Prostate gland (tissue), 2 donors: ENCODE data around the gene BNC2. TPM values are rescaled to one million over a fixed set of nuclear protein-coding genes. Genes with fewer than 3 reads are reported as not detected.

ENCODE experiments used
- DNase-seq: peaks from one replicate; pipeline ENCODE4 v3.0.0-alpha.2; 2019; ENCODE audit warnings: low spot score
- H3K27ac ChIP-seq, 2 donors: fragments of 200-600 bp; sonication (generic); 2 replicates each; pipeline ENCODE4 v1.5.1; 2017 to 2019
- H3K27me3 ChIP-seq: fragments of 200-600 bp; sonication (generic); replicated peaks from 2 replicates; pipeline ENCODE4 v1.5.1; 2019; ENCODE audit not compliant: insufficient read depth
- H3K36me3 ChIP-seq, 2 donors: fragments of 200-600 bp; sonication (generic); 1 replicate in 1 of 2; 2 replicates in 1 of 2; pipeline versions ENCODE4 v1.5.1 to v1.8.1; 2017 to 2019
- H3K4me1 ChIP-seq: fragments of 200-600 bp; sonication (generic); replicated peaks from 2 replicates; pipeline ENCODE4 v1.5.1; 2019
- H3K4me3 ChIP-seq, 2 donors: fragments of 200-600 bp; sonication (generic); 2 replicates each; pipeline ENCODE4 v1.5.1; 2017 to 2019
- H3K9me3 ChIP-seq: fragments of 200-600 bp; sonication (generic); 2 replicates; pipeline ENCODE4 v1.5.1; 2017
- POLR2A ChIP-seq: fragments of 450-650 bp; IDR thresholded peaks from one replicate; pipeline ENCODE4 v1.6.1; 2016; ENCODE audit warnings: antibody characterized with exemption, mild to moderate bottlenecking
- POLR2AphosphoS5 ChIP-seq: sonication (generic); formaldehyde crosslinking; IDR thresholded peaks from one replicate; pipeline ENCODE4 v1.6.1; 2017; ENCODE audit warnings: antibody characterized with exemption
- WGBS: methylation state at CpG from one replicate; pipeline ENCODE4 v1.1.5; 2018; 5-methylcytosine and 5-hydroxymethylcytosine counted together
- intact Hi-C: fragments of 100-400 bp; cut with DNase I; formaldehyde crosslinking; loops from one replicate; pipeline ENCODE4 v1.14.2; 2022
- total RNA-seq, 2 donors: library from RNA; depleted of rRNA; stranded (reverse); fragments of >200 nt; gene quantifications; one replicate each; pipeline ENCODE4 v1.1.0, GENCODE V29; 2016
- TF ChIP-seq, protein P1 (sequence below), 4 experiments: fragments of 200-600 bp in 2 of 4; fragments of 450-650 bp in 2 of 4; sonication (generic) in 2 of 4; IDR thresholded peaks; 1 replicate in 3 of 4; 2 replicates in 1 of 4; pipeline ENCODE4 v1.5.1; 2016 to 2019; ENCODE audit warnings: antibody characterized with exemption in 4 of 4, mild to moderate bottlenecking in 2 of 4, moderate library complexity in 2 of 4

The BNC2 gene
- total RNA-seq, 2 donors from 2014 or later = 4.9 to 37.2 TPM

DNA sequence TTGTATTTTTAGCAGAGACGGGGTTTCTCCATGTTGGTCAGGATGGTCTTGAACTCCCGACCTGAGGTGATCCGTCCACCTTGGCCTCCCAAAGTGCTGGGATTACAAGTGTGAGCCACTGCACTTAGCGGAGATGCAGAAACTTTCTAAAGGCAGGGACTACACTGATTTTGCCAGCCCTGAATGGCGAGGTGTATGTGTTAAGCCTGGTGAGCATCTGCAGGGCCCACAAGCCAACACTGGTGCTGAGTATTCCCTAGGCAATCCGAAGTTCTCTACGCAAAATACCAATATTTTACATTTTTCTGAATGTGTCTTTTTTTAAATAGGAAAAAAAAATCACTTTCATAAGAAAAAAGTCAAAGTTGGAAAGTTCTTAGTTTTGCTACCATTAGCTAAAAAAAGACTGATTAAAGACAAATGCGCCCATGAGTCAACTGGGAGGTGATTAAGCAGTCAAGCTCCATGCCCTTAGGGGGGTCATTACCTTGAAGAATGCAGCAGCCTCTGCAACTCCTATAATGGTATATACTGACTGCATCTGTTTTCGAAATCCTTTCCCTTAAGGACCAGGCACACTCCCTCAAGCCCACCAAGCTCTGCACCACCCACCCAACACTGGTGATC, 502.8 kb downstream of the BNC2 start:
- 92% methylated on average over 9 of the region's 9 CpGs for WGBS
- H3K4me1 ChIP-seq = no peaks in the 10 kb centered on the region
- no peak overlapping the region for H3K27ac ChIP-seq
- H3K27me3 ChIP-seq = no peaks in the 10 kb centered on the region
- H3K9me3 ChIP-seq = no peaks in the 10 kb centered on the region
- H3K4me3 ChIP-seq = no peak overlapping the region
- intact Hi-C loops = no loop called here
- DNase-seq = no peak
- no peaks in the 10 kb centered on the region for H3K36me3 ChIP-seq
- no peak for TF ChIP-seq POLR2A
- TF ChIP-seq POLR2AphosphoS5 = no peak
- TF ChIP-seq, protein P1, sequence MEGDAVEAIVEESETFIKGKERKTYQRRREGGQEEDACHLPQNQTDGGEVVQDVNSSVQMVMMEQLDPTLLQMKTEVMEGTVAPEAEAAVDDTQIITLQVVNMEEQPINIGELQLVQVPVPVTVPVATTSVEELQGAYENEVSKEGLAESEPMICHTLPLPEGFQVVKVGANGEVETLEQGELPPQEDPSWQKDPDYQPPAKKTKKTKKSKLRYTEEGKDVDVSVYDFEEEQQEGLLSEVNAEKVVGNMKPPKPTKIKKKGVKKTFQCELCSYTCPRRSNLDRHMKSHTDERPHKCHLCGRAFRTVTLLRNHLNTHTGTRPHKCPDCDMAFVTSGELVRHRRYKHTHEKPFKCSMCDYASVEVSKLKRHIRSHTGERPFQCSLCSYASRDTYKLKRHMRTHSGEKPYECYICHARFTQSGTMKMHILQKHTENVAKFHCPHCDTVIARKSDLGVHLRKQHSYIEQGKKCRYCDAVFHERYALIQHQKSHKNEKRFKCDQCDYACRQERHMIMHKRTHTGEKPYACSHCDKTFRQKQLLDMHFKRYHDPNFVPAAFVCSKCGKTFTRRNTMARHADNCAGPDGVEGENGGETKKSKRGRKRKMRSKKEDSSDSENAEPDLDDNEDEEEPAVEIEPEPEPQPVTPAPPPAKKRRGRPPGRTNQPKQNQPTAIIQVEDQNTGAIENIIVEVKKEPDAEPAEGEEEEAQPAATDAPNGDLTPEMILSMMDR (IDR thresholded peaks at IDR 0.05) = no peak

DNA sequence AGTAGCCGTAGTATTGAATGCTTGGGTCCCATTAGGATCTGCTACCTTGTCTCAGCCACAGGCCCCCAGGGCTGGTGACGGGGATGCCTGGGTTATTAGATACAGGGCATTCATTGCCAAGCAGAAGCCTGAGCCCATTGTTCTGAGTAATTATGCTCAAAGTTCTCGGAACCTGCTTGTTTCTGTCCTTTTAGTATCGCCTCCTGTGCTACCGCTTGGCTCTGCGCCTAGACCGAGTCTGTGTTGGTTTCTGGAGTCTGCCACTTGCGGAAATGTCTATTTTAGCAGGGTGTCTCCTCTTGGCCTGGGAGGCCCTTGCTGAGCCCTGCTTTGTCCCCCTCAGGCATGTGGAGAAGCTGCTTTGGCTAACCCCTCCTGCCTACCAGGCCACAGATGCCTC, 506.1 kb downstream of the BNC2 start:
- intact Hi-C loops = no loop called here
- Histone ChIP-seq H3K9me3 (no peaks in the 10 kb centered on the region), H3K27me3 (no peaks in the 10 kb centered on the region), H3K4me1 (no peaks in the 10 kb centered on the region), H3K36me3 (no peaks in the 10 kb centered on the region), H3K4me3 (no peak overlapping the region), H3K27ac (no peak overlapping the region)
- no peak for TF ChIP-seq POLR2AphosphoS5
- no peak for TF ChIP-seq POLR2A
- TF ChIP-seq, protein P1 (IDR thresholded peaks at IDR 0.05) = no peak
- no peak for DNase-seq
- 79% methylated on average over 8 of the region's 8 CpGs for WGBS

DNA sequence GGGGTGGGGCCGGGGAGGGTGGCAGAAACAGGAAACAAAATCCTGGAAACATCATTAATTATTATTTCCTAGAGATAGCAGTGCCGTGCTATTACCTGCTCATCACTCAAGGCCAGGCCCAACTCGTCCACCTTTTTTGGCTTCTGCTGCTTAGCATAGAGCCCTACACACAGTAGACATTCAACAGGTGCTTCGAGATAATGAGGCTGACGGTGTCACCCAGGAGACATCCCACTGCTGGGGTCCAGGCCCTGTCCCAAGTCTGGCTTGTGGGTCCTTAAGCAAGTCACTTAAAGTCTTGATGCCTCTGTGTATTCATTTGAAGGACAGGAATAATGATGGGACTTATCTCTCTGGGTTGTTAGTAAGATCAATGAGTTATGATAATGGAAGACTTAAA, 506.6 kb downstream of the BNC2 start:
- no peak for TF ChIP-seq POLR2A
- no peak for TF ChIP-seq POLR2AphosphoS5
- TF ChIP-seq, protein P1 (IDR thresholded peaks at IDR 0.05) = no peak
- intact Hi-C loops = no loop called here
- Histone ChIP-seq H3K4me3 (no peak overlapping the region), H3K9me3 (no peaks in the 10 kb centered on the region), H3K4me1 (no peaks in the 10 kb centered on the region), H3K27me3 (no peaks in the 10 kb centered on the region), H3K27ac (no peak overlapping the region), H3K36me3 (no peaks in the 10 kb centered on the region)
- DNase-seq = no peak
- 93% methylated on average over 5 of the region's 5 CpGs for WGBS

DNA sequence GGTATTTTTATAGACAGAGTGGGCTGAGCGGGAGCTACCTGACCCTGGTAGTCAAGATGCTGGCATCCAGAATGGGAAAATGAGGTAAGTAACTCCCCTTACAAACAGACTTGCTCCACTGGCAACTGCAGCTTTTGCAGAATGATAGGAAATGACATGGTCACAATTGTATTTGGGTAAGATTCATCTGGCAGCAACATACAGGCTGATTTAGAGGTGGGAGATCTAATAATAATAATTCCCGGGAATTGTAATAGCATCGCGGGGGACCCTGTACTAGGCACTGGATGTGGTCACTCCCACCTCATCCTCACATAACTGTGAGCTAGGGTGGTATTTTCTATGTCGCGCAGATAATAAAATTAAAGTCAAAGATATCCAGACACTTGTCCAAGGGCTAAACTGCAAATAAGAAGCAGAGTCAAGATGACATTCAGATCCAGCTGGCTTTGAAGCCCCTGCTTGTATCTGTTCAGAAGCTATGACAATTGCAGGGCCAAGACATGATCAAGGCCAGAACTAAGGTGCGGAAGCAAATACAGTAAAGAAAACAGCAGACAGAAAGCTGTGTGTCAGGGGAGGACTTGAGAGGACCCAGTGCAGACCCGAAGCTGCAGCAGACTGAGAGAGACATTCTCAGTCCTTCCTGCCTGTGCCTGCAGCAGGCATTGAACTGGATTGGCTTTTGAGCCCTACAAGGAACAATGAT, 507.2 kb downstream of the BNC2 start:
- Histone ChIP-seq H3K4me1 (no peaks in the 10 kb centered on the region), H3K9me3 (no peaks in the 10 kb centered on the region), H3K36me3 (no peaks in the 10 kb centered on the region), H3K27ac (no peak overlapping the region), H3K27me3 (no peaks in the 10 kb centered on the region), H3K4me3 (no peak overlapping the region)
- no peak for DNase-seq
- intact Hi-C loops = no loop called here
- TF ChIP-seq POLR2AphosphoS5 = no peak
- TF ChIP-seq POLR2A = no peak
- TF ChIP-seq, protein P1 (IDR thresholded peaks at IDR 0.05) = no peak
- 84% methylated on average over 8 of the region's 8 CpGs for WGBS

DNA sequence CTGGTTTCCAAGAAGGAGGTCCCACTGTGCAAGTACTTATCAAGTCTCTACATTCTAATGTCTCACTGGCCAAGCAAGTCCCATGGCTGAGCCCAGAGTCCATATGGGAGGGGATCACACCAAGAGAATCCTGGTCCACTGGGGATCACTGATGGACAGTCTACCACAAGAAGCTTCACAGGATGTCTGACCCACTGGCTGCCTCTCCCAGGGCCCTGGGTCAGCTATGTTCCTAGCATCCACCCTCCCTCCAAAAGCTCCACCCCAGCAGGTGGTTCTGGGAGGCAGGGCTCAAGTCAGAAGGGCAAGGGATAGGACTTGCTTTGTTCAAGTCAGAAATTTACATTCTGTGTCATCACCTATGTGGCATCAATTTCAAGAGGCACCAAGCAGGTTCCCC, 508.5 kb downstream of the BNC2 start:
- no peaks in the 10 kb centered on the region for H3K4me1 ChIP-seq
- H3K36me3 ChIP-seq = no peaks in the 10 kb centered on the region
- no peaks in the 10 kb centered on the region for H3K9me3 ChIP-seq
- TF ChIP-seq POLR2AphosphoS5 (no peak), POLR2A (no peak)
- TF ChIP-seq, protein P1 (IDR thresholded peaks at IDR 0.05) = no peak
- H3K27ac ChIP-seq = no peak overlapping the region
- H3K27me3 ChIP-seq = no peaks in the 10 kb centered on the region
- intact Hi-C loops = no loop called here
- DNase-seq = no peak
- no peak overlapping the region for H3K4me3 ChIP-seq
